H54 (cell line): ENCODE measurements around the gene TNFRSF11A.

Source experiments
- DNase-seq: peaks from one replicate; pipeline ENCODE4 v3.0.0; 2011; ENCODE audit warnings: low spot score, mixed read lengths; ENCODE audit not compliant: insufficient read length
- FAIRE-seq: peaks from 3 replicates; lab custom pipeline; 2011; peaks lifted over from hg19 to GRCh38; lab: Jason Lieb, UNC
- POLR2A ChIP-seq: IDR thresholded peaks from 2 replicates; pipeline ENCODE4 v1.6.1; 2011; ENCODE audit warnings: low read depth, mild to moderate bottlenecking, low read length

TNFRSF11A gene

GRCh38 chr18:62346333-62347088 lies 21.4 kb downstream of the TNFRSF11A start:
- TF ChIP-seq POLR2A: no peak
- FAIRE-seq (no peak), DNase-seq (no peak)

- no peak for TF ChIP-seq POLR2A
- DNase-seq: no peak
- FAIRE-seq: no peak
These were observed 22.0 kb downstream of the TNFRSF11A start for GRCh38 chr18:62347089-62347506.

DNA sequence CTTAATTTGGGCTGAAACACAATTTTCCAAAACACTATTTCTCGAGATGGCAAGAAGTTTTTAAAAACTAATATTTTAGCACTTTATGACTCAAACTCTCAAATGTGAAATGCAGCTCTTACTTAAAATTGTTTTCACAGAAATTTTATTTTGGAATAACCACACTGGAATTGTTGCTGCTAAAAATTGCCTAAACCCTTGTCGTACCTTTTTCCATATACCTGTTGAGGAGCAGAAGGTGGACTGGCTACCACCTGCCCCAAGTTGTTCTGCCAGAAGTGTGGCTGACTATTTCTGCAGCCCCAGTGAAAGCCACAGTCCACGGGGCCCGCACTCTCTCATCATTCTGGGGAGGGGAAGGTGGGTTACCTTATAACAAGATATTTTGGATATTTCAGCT lies 23.4 kb downstream of the TNFRSF11A start:
- no peak for TF ChIP-seq POLR2A
- FAIRE-seq: no peak

GRCh38 chr18:62353170-62353569 lies 28.1 kb downstream of the TNFRSF11A start:
- FAIRE-seq: no peak
- DNase-seq: no peak
- no peak for TF ChIP-seq POLR2A

More for the DNA sequence above, 23.4 kb downstream of the TNFRSF11A start:
- DNase-seq: no peak

DNA sequence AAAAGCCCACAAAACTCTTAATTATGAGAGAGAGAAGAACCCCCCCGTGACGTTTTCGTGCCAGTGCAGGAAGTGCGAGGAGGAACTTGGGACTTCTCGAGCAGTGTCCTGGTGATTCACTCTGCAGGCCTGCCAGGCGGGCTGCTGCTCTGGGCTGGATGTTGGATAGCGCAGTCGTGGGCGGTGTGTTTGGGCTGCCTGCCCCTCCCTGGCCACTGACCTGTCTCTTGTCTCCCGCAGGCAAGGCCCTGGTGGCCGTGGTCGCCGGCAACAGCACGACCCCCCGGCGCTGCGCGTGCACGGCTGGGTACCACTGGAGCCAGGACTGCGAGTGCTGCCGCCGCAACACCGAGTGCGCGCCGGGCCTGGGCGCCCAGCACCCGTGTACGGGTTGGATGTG lies 29.0 kb downstream of the TNFRSF11A start:
- FAIRE-seq: no peak
- DNase-seq: no peak
- TF ChIP-seq POLR2A: no peak

GRCh38 chr18:62357079-62357719 lies 32.1 kb downstream of the TNFRSF11A start:
- DNase-seq (no peak), FAIRE-seq (no peak)
- TF ChIP-seq POLR2A: no peak

- DNase-seq (no peak), FAIRE-seq (no peak)
- no peak for TF ChIP-seq POLR2A
These were observed 35.7 kb downstream of the TNFRSF11A start for GRCh38 chr18:62360805-62361204.

DNA sequence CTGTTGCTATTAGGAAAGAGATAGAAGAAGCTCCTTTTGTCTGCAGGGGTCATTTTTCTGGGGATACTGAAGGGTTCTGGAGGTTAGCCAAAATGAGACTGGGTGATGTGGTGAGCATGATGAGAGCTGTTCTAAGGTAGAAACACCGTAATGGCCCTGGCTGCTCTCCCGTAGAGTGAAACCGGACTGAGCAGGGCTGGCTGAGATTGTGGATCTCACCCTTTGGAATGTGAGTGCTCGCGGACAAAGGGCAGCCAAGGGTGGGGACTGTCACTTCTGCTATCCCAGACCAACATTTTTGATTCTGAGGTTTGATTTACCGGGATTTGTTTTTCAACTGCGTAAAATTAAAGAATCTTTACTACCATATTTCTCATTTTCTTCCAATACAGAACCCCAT lies 36.2 kb downstream of the TNFRSF11A start:
- FAIRE-seq (no peak), DNase-seq (no peak)

DNA sequence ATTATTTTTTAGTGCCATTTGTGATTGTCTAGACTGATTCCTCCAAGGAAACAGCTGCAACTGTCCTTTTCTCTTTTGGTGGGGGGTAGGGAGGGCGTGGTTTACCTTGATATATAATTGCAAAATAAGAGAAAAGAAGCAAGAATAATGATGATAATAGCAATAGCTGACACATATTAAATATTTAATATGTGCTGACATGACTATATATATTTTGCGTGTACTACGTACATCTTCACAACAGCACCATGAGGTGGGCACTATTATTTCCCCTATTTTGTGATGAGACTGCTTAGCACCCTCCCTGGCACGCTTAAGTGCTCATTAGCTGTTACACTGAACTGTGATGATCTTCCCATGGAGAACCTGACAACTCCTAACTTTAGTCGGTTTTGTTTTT lies 39.4 kb downstream of the TNFRSF11A start:
- DNase-seq (no peak), FAIRE-seq (no peak)
- no peak for TF ChIP-seq POLR2A

More for the DNA sequence above, 36.2 kb downstream of the TNFRSF11A start:
- no peak for TF ChIP-seq POLR2A

DNA sequence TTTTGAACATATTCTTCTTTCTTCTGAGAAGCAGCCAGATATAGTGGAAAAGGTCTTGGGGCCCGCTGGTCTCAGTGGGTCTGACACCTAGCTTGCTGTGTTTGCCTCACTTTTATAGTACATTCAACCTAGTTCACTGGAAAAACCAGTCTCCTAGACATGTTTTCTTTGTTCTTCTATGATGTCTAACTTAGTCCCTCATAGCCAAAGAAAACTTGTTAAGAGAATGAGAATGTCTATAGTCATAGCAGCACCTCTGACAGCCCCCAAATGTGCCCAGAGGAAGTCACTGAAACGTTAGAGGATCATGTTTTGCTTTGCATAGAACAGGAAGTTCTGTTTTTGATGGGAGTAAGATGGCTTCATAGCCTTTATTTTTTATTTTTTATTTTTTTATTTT lies 40.3 kb downstream of the TNFRSF11A start:
- no peak for TF ChIP-seq POLR2A
- FAIRE-seq (no peak), DNase-seq (no peak)

GRCh38 chr18:62366992-62367391 lies 41.9 kb downstream of the TNFRSF11A start:
- no peak for FAIRE-seq
- DNase-seq: no peak
- no peak for TF ChIP-seq POLR2A

GRCh38 chr18:62368100-62368499 lies 43.0 kb downstream of the TNFRSF11A start:
- DNase-seq (no peak), FAIRE-seq (no peak)
- TF ChIP-seq POLR2A: no peak

- TF ChIP-seq POLR2A: no peak
- FAIRE-seq: no peak
- DNase-seq: no peak
These were observed 44.1 kb downstream of the TNFRSF11A start for GRCh38 chr18:62369129-62369644.

DNA sequence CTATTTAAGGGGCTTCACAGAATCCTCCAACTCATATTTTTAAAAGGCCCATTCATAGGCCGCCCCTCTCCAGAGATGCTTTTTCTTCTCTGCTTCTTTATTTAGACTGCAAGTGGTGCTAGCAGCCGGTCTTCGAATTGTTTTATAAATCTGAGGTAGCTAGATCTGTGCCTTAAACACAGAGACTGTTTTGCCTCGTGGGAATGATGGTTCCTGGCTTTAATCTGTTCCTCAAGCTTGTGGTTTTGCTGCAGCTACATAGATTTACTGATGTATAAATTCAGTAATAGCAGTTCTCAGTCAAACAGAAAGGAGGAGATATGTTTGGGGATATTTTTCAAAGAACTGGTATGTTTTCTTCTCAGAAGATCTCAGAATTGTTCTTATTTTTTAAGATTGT lies 45.3 kb downstream of the TNFRSF11A start:
- no peak for TF ChIP-seq POLR2A
- DNase-seq (no peak), FAIRE-seq (no peak)
